HCT116 (cell line): ENCODE data around the gene BFSP1. TPM values are rescaled to one million over a fixed set of nuclear protein-coding genes. Genes with fewer than 3 reads are reported as not detected.

Experiments used
- ATAC-seq: fragments of 200-7000 bp; cut with Tn5 transposase; 2 replicates; pipeline ENCODE4 v1.9.1; 2020; ENCODE audit warnings: mild to moderate bottlenecking, moderate library complexity
- BruUV-seq: library from RNA; stranded (reverse); fragments of 400-500 nt; replicated peaks from 2 replicates; lab custom pipeline; 2021; lab: Mats Ljungman, UMichigan
- CTCF ChIA-PET: fragments of 300-600 bp; sonication (Branson Sonifier 250); formaldehyde crosslinking; loops from one replicate; lab custom pipeline; 2021; ENCODE audit warnings: antibody characterized with exemption; lab: Charles Lee
- POLR2A ChIA-PET: fragments of 300-600, 350-600 bp; sonication (Branson Sonifier 250); formaldehyde crosslinking; loops from one replicate; lab custom pipeline; 2021; ENCODE audit warnings: antibody characterized with exemption; lab: Charles Lee
- RAD21 ChIA-PET, 2 experiments: fragments of 300-600 bp; sonication (Branson Sonifier 250); formaldehyde crosslinking; loops; one replicate each; lab custom pipeline; 2023; ENCODE audit warnings: low total read pairs in 2 of 2; ENCODE audit not compliant: uncharacterized antibody in 2 of 2, unreplicated experiment in 2 of 2, low non-redundant PET in 1 of 2; lab: Charles Lee
- DNase-seq: peaks from one replicate; pipeline ENCODE4 v3.0.0-alpha.2; 2010; ENCODE audit warnings: low read depth, low spot score
- H2AFZ ChIP-seq: fragments of 200-600 bp; shearing (Covaris generic), sonication (generic); 2 replicates; pipeline ENCODE4 v1.6.1; 2017; ENCODE audit warnings: low read depth, mixed run types, mixed read lengths, antibody characterized with exemption, low read length; ENCODE audit not compliant: poor library complexity, severe bottlenecking
- H3K27ac ChIP-seq: 2 replicates; pipeline ENCODE4 v1.5.1; 2012; ENCODE audit warnings: low read depth, low read length
- H3K27me3 ChIP-seq: fragments of 200-600 bp; sonication (generic); 2 replicates; pipeline ENCODE4 v1.6.1; 2016; ENCODE audit warnings: mixed run types, low read length, mixed read lengths; ENCODE audit not compliant: insufficient read depth
- H3K36me3 ChIP-seq, 2 experiments: fragments of 200-500 bp in 1 of 2; fragments of 200-600 bp in 1 of 2; sonication (Bioruptor generic) in 1 of 2; sonication (generic) in 1 of 2; 2 replicates each; pipeline versions ENCODE4 v1.5.1 to v1.6.1; 2014 to 2016; ENCODE audit warnings: low read length in 2 of 2, inconsistent platforms in 1 of 2, mixed read lengths in 1 of 2, mixed run types in 1 of 2; ENCODE audit not compliant: insufficient read depth in 2 of 2, control insufficient read depth in 1 of 2
- H3K4me1 ChIP-seq, 2 experiments: fragments of 200-600 bp in 1 of 2; sonication (generic) in 1 of 2; 2 replicates each; pipeline versions ENCODE4 v1.5.1 to v1.6.1; 2012 to 2017; ENCODE audit warnings: low read length in 2 of 2, inconsistent platforms in 1 of 2, mild to moderate bottlenecking in 1 of 2, mixed read lengths in 1 of 2, mixed run types in 1 of 2, moderate library complexity in 1 of 2; ENCODE audit not compliant: insufficient read depth in 2 of 2, control insufficient read depth in 1 of 2
- H3K4me2 ChIP-seq: fragments of 200-600 bp; sonication (generic); 2 replicates; pipeline ENCODE4 v1.6.1; 2017; ENCODE audit warnings: mixed run types, low read length, mixed read lengths
- H3K4me3 ChIP-seq, 2 experiments: fragments of 200-600 bp in 1 of 2; sonication (generic) in 1 of 2; replicated peaks in 1 of 2; 2 replicates each; pipeline ENCODE4 v1.5.1; 2011 to 2016; ENCODE audit warnings: low read length in 2 of 2, control low read depth in 1 of 2, low read depth in 1 of 2, mild to moderate bottlenecking in 1 of 2, mixed read lengths in 1 of 2, mixed run types in 1 of 2
- H3K79me2 ChIP-seq: fragments of 200-600 bp; sonication (generic); 2 replicates; pipeline ENCODE4 v1.6.1; 2017; ENCODE audit warnings: mild to moderate bottlenecking, mixed run types, low read length, moderate library complexity, mixed read lengths; ENCODE audit not compliant: insufficient read depth
- H3K9ac ChIP-seq: fragments of 200-600 bp; sonication (generic); 2 replicates; pipeline ENCODE4 v1.6.1; 2016; ENCODE audit warnings: low read length, mixed read lengths
- H3K9me2 ChIP-seq: fragments of 200-600 bp; sonication (generic), shearing (Covaris generic); 2 replicates; pipeline ENCODE4 v1.6.1; 2017; ENCODE audit warnings: mixed run types, mild to moderate bottlenecking, moderate library complexity; ENCODE audit not compliant: insufficient read depth
- H3K9me3 ChIP-seq, 2 experiments: fragments of 200-500 bp in 1 of 2; fragments of 200-600 bp in 1 of 2; sonication (Bioruptor generic) in 1 of 2; sonication (generic) in 1 of 2; 2 replicates each; pipeline ENCODE4 v1.6.1; 2014 to 2017; ENCODE audit warnings: low read length in 2 of 2, mixed read lengths in 2 of 2, inconsistent platforms in 1 of 2, low read depth in 1 of 2, mild to moderate bottlenecking in 1 of 2, mixed run types in 1 of 2, moderate library complexity in 1 of 2; ENCODE audit not compliant: control insufficient read depth in 1 of 2, insufficient read depth in 1 of 2
- H4K20me1 ChIP-seq: fragments of 200-600 bp; sonication (generic), shearing (Covaris generic); 2 replicates; pipeline ENCODE4 v1.6.1; 2017; ENCODE audit warnings: mixed run types, mild to moderate bottlenecking, moderate library complexity; ENCODE audit not compliant: insufficient read depth
- ATF3 ChIP-seq: IDR thresholded peaks from 2 replicates; pipeline ENCODE4 v1.6.1; 2012
- CEBPB ChIP-seq: IDR thresholded peaks from 2 replicates; pipeline ENCODE4 v1.6.1; 2012; ENCODE audit warnings: low read depth
- EZH2 ChIP-seq: fragments of 200-600 bp; sonication (generic); IDR thresholded peaks from 2 replicates; pipeline ENCODE4 v1.6.1; 2017; ENCODE audit warnings: antibody characterized with exemption, mixed run types
- EZH2phosphoT487 ChIP-seq: fragments of 200-600 bp; IDR thresholded peaks from 2 replicates; pipeline ENCODE4 v1.6.1; 2018; ENCODE audit warnings: antibody characterized with exemption, borderline replicate concordance
- FOSL1 ChIP-seq: IDR thresholded peaks from 2 replicates; pipeline ENCODE4 v1.6.1; 2012; ENCODE audit warnings: low read depth
- MAX ChIP-seq: IDR thresholded peaks from 2 replicates; pipeline ENCODE4 v1.6.1; 2012
- POLR2A ChIP-seq: IDR thresholded peaks from 2 replicates; pipeline ENCODE4 v1.7.0; 2011; ENCODE audit warnings: borderline replicate concordance; ENCODE audit not compliant: insufficient read depth, insufficient read length; ENCODE audit errors: extremely low read depth
- POLR2AphosphoS5 ChIP-seq: IDR thresholded peaks from 2 replicates; pipeline ENCODE4 v1.6.1; 2011; ENCODE audit warnings: mild to moderate bottlenecking, low read depth, low read length, moderate library complexity
- RAD21 ChIP-seq: IDR thresholded peaks from 2 replicates; pipeline ENCODE4 v1.6.1; 2012; ENCODE audit warnings: low read depth, mild to moderate bottlenecking
- SIN3A ChIP-seq: IDR thresholded peaks from 2 replicates; pipeline ENCODE4 v1.6.1; 2012; ENCODE audit warnings: low read depth
- SP1 ChIP-seq: IDR thresholded peaks from 2 replicates; pipeline ENCODE4 v1.6.1; 2012; ENCODE audit warnings: low read depth
- TCF7L2 ChIP-seq: IDR thresholded peaks from 2 replicates; pipeline ENCODE4 v1.7.0; 2011; ENCODE audit warnings: borderline replicate concordance, inconsistent platforms; ENCODE audit not compliant: insufficient read depth, insufficient read length; ENCODE audit errors: extremely low read depth
- ZBTB33 ChIP-seq: IDR thresholded peaks from 2 replicates; pipeline ENCODE4 v1.6.1; 2011; ENCODE audit warnings: mild to moderate bottlenecking, low read length, moderate library complexity; ENCODE audit not compliant: insufficient replicate concordance; ENCODE audit errors: extremely low read depth
- ZFX ChIP-seq: fragments of 450-650 bp; IDR thresholded peaks from 2 replicates; pipeline ENCODE4 v1.6.1; 2017
- intact Hi-C: fragments of 100-400 bp; cut with micrococcal nuclease; formaldehyde crosslinking; loops from 2 replicates; pipeline ENCODE4 v1.10.0; 2022
- total RNA-seq: library from RNA; stranded (reverse); gene quantifications from one replicate; pipeline ENCODE4 v1.2.1, GENCODE V29; 2021; ENCODE audit not compliant: unreplicated experiment

Gene BFSP1
- total RNA-seq, 1 experiment from 2014 or later = 8.8 TPM

- RAD21 ChIA-PET = no interaction called here
- Histone ChIP-seq H2AFZ (no peak overlapping the region), H3K79me2 (no peaks in the 10 kb centered on the region), H3K27me3 (no peaks in the 10 kb centered on the region), H3K4me2 (no peak overlapping the region), H3K9ac (no peak overlapping the region), H3K27ac (no peak overlapping the region), H3K4me3 (no peak overlapping the region), H3K4me1 (no peaks in the 10 kb centered on the region), H4K20me1 (no peaks in the 10 kb centered on the region), H3K36me3 (no peaks in the 10 kb centered on the region), H3K9me2 (no peaks in the 10 kb centered on the region), H3K9me3 (no peaks in the 10 kb centered on the region)
- BruUV-seq = no TSS peak
- ATAC-seq (no peak), DNase-seq (no peak)
- CTCF ChIA-PET = no interaction called here
- intact Hi-C loops = no loop called here
- POLR2A ChIA-PET = no interaction called here
- TF ChIP-seq ZBTB33 (no peak), EZH2phosphoT487 (no peak), EZH2 (no peak), MAX (no peak), ATF3 (no peak), SIN3A (no peak), SP1 (no peak), FOSL1 (no peak), CEBPB (no peak), RAD21 (no peak), POLR2A (no peak), POLR2AphosphoS5 (no peak), TCF7L2 (no peak), ZFX (no peak)
Observed at GRCh38 chr20:17468073-17468840, 62.9 kb downstream of the BFSP1 start.
